Uterus (tissue), 4 donors: ENCODE data around the gene RPLP2. TPM values are rescaled to one million over a fixed set of nuclear protein-coding genes. Genes with fewer than 3 reads are reported as not detected.

Experiments used
- DNase-seq, 2 donors: peaks; one replicate each; pipeline ENCODE4 v3.0.0-alpha.2; 2019 to 2020
- H3K27ac ChIP-seq, 2 donors: fragments of 200-600 bp; sonication (generic); 1 replicate in 1 of 2; 2 replicates in 1 of 2; pipeline ENCODE4 v1.5.1; 2016 to 2018
- H3K27me3 ChIP-seq, 2 donors: fragments of 200-600 bp; sonication (generic); one replicate each; pipeline ENCODE4 v1.5.1; 2018 to 2019; ENCODE audit warnings: control low read depth in 1 of 2
- H3K36me3 ChIP-seq, 2 donors: fragments of 200-600 bp; sonication (generic); one replicate each; pipeline ENCODE4 v1.5.1; 2019; ENCODE audit warnings: control low read depth in 1 of 2
- H3K4me1 ChIP-seq, 2 donors: fragments of 200-600 bp; sonication (generic); one replicate each; pipeline ENCODE4 v1.5.1; 2018 to 2019; ENCODE audit warnings: control low read depth in 1 of 2
- H3K4me3 ChIP-seq, 2 donors: fragments of 200-600 bp; sonication (generic); 1 replicate in 1 of 2; 2 replicates in 1 of 2; pipeline ENCODE4 v1.5.1; 2018 to 2019; ENCODE audit warnings: mild to moderate bottlenecking in 1 of 2
- H3K9me3 ChIP-seq, 2 donors: fragments of 200-600 bp; sonication (generic); one replicate each; pipeline ENCODE4 v1.5.1; 2019; ENCODE audit warnings: control low read depth in 1 of 2
- POLR2A ChIP-seq, 2 donors: fragments of 450-650 bp; IDR thresholded peaks; one replicate each; pipeline ENCODE4 v1.6.1; 2016; ENCODE audit warnings: antibody characterized with exemption in 2 of 2, mild to moderate bottlenecking in 1 of 2, moderate library complexity in 1 of 2
- intact Hi-C: fragments of 100-400 bp; cut with DNase I; formaldehyde crosslinking; loops from one replicate; pipeline ENCODE4 v1.15.1; 2023; ENCODE audit warnings: low total_unique reads
- total RNA-seq, 4 donors: library from RNA; depleted of rRNA in 3 of 4; stranded (reverse); fragments of >200 nt in 3 of 4; gene quantifications; one replicate each; pipeline versions ENCODE4 v1.1.0 to v1.2.4, GENCODE V29; 2014 to 2023
- TF ChIP-seq, protein P1 (sequence below), 4 experiments: fragments of 200-600 bp in 2 of 4; fragments of 450-650 bp in 2 of 4; sonication (generic) in 2 of 4; IDR thresholded peaks; one replicate each; pipeline ENCODE4 v1.5.1; 2016 to 2019; ENCODE audit warnings: antibody characterized with exemption in 4 of 4, mild to moderate bottlenecking in 2 of 4, moderate library complexity in 1 of 4
- donor health status: DM: yes; HTN: yes; CAD: no.

RPLP2 gene
- total RNA-seq, 4 donors from 2014 or later = 100 to 1,968 (median 496) TPM

DNA sequence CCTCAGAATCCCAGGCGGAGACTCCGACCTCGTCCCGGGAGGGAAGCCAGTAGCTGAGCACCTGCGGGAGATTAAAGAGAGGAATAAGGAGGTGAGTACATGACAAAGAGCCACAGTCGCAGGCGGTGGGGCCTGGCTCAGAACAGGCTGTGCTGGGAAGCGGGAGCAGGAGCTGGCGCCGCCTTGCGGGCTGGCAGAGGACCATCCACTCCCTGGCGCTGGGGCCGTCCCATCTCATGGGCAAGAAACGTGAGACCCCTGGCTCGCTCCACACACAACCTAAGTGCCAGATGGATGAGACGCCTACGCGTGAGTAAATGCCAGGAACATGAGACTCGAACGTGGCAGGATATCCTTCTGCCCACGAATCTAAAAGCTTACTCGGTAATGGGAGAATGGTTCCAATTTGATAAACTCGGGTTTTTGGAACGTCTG lies 26.2 kb upstream of the RPLP2 start:
- Histone ChIP-seq H3K4me1 (peaks cover 0 to 6% of the 10 kb centered on the region in 2 donors), H3K36me3 (no peaks in the 10 kb centered on the region), H3K9me3 (no peaks in the 10 kb centered on the region), H3K27me3 (no peaks in the 10 kb centered on the region), H3K27ac (peak overlapping the region; percentile 23 to 48), H3K4me3 (peak overlapping the region in 1 of 2 donors; percentile 1)
- TF ChIP-seq, protein P1, sequence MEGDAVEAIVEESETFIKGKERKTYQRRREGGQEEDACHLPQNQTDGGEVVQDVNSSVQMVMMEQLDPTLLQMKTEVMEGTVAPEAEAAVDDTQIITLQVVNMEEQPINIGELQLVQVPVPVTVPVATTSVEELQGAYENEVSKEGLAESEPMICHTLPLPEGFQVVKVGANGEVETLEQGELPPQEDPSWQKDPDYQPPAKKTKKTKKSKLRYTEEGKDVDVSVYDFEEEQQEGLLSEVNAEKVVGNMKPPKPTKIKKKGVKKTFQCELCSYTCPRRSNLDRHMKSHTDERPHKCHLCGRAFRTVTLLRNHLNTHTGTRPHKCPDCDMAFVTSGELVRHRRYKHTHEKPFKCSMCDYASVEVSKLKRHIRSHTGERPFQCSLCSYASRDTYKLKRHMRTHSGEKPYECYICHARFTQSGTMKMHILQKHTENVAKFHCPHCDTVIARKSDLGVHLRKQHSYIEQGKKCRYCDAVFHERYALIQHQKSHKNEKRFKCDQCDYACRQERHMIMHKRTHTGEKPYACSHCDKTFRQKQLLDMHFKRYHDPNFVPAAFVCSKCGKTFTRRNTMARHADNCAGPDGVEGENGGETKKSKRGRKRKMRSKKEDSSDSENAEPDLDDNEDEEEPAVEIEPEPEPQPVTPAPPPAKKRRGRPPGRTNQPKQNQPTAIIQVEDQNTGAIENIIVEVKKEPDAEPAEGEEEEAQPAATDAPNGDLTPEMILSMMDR (IDR thresholded peaks at IDR 0.05) = peak; percentile 42 to 79 (median 62)
- TF ChIP-seq POLR2A (IDR thresholded peaks at IDR 0.05) = no peak
- DNase-seq = peak; percentile 69 to 79
- intact Hi-C loops = no loop called here

DNA sequence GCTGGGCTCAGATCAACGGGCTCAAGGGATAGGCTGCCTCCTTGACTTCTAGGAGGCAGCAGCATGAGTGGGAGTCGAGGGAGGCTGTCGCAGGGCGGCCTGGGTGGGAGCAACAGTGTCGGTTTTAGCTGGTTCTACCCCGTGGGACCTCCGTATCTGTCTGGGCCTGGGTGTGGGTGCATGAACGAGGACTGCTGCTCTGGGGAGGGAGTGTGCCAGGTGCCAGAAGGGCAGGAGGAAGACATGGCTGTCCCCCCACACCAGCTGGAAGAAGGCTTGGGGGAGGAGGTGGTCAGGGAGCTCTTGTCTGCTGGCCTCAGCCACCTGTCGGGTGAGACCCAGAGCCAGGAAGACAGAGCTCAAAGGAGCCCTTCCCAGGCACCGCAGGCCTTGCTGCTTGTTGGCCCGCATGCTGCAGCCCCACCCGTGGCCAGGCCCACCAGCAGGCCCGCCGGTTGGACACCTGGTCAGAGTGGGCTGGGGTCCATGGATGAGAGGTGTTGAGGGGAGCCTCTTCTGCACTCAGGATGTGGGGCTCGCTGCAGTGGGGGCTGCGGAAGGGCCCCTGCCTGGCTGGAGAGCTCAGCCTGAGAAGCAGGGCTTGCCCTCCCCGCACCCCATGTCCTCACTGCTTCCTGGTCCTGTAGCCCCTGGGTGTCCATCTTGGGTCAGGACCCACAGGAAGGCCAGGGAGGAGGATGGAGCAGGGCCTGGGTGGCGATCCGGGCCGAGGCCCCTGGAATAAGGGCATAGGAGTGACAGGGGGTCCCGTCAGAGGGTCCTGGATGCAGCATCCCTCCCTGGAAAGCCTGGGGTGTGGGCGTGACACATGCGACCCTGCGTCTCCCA lies 23.3 kb upstream of the RPLP2 start:
- no peak for TF ChIP-seq POLR2A (IDR thresholded peaks at IDR 0.05)
- TF ChIP-seq, protein P1 (IDR thresholded peaks at IDR 0.05) = no peak
- H3K27me3 ChIP-seq = peaks cover 0 to 4% of the 10 kb centered on the region in 2 donors
- DNase-seq = no peak
- H3K4me3 ChIP-seq = no peak overlapping the region
- intact Hi-C loops = no loop called here
- H3K36me3 ChIP-seq = no peaks in the 10 kb centered on the region
- no peak overlapping the region for H3K27ac ChIP-seq
- H3K4me1 ChIP-seq = peaks cover 0 to 6% of the 10 kb centered on the region in 2 donors
- H3K9me3 ChIP-seq = no peaks in the 10 kb centered on the region

DNA sequence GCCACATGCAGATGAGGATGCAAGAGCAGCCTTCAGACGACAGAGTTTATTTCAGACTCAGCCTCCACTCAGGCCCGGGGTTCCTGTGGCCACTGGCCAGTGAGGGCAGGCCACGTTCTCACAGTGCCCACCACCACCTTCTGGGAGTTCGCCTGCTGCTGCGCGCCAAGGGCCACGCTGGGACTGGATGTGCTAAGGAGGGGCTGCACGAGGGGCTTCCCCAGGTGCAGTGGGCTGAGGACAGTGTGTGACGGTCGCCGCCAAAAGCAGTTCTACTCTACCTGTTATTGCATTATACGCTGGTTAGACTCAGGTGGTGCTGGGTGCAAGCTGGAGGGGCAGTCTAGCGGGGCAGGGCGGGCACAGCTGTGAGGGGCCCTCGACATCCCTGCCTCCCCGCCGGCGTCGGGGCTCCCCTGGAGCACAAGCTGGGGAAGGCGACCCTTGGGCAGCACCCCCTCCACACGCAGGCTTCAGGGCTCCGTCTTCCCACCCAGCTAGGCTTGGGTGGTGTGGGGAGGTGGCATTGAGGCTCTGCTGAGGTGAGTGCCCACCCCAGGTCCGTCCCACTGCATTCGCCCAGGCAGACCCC lies 22.6 kb upstream of the RPLP2 start:
- no peak overlapping the region for H3K4me3 ChIP-seq
- no peak for DNase-seq
- H3K9me3 ChIP-seq = no peaks in the 10 kb centered on the region
- TF ChIP-seq POLR2A (IDR thresholded peaks at IDR 0.05) = no peak
- TF ChIP-seq, protein P1 (IDR thresholded peaks at IDR 0.05) = no peak
- peaks cover 0 to 6% of the 10 kb centered on the region in 2 donors for H3K4me1 ChIP-seq
- H3K36me3 ChIP-seq = no peaks in the 10 kb centered on the region
- H3K27ac ChIP-seq = no peak overlapping the region
- peaks cover 0 to 4% of the 10 kb centered on the region in 2 donors for H3K27me3 ChIP-seq
- intact Hi-C loops = no loop called here

DNA sequence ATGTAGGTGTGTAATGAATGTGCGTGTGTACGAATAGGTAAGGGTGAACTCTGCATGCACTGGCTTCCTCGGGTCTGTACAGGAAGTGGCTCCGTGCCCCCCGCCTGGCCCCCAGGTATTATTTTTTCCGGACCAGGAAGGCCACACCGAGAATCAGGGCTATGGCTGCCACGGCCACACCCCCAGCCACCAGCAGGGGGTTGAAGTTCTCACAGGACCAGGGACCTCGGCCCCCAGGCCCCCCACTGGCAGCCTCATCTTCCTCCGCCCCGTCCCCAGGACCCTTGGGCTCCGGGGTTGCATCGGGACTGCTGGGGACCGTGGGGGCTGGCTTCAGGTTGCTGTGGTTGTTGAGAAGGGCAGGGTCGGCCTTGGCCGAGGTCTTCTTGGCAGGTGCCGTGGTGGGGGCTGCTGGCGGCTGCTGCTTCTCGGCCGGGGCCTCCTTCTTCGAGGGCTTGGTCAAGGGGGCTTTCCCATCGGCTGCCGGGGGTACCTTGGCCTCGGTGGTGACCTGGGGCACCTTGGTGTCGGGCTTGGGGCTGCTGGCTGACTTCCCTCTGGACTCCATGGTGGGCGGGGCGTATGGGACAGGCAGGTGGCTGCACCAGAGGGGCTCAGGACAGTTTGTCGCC lies 21.6 kb upstream of the RPLP2 start:
- TF ChIP-seq POLR2A (IDR thresholded peaks at IDR 0.05) = no peak
- TF ChIP-seq, protein P1 (IDR thresholded peaks at IDR 0.05) = no peak
- Histone ChIP-seq H3K9me3 (no peaks in the 10 kb centered on the region), H3K27me3 (peaks cover 0 to 4% of the 10 kb centered on the region in 2 donors), H3K4me3 (no peak overlapping the region), H3K4me1 (peaks cover 0 to 2% of the 10 kb centered on the region in 2 donors), H3K27ac (no peak overlapping the region), H3K36me3 (no peaks in the 10 kb centered on the region)
- intact Hi-C loops = no loop called here
- DNase-seq = no peak
